Peyer's patch (tissue), 4 donors: Measurements from ENCODE around the gene PIP5KL1.

Source experiments
- CTCF ChIP-seq, 6 experiments: fragments of 450-650 bp in 4 of 6; fragments of 200-600 bp in 2 of 6; sonication (generic) in 1 of 6; IDR thresholded peaks; one replicate each; pipeline ENCODE4 v1.5.1; 2017 to 2019; ENCODE audit warnings: antibody characterized with exemption in 6 of 6, mild to moderate bottlenecking in 3 of 6, moderate library complexity in 1 of 6
- POLR2A ChIP-seq, 2 donors: fragments of 450-650 bp; IDR thresholded peaks; one replicate each; pipeline ENCODE4 v1.5.1; 2017; ENCODE audit warnings: antibody characterized with exemption in 2 of 2, mild to moderate bottlenecking in 2 of 2, moderate library complexity in 2 of 2

GRCh38 chr9:127873886-127874285 lies 56.7 kb downstream of the PIP5KL1 start:
- no peak for TF ChIP-seq CTCF (IDR thresholded peaks at IDR 0.05)
- no peak for TF ChIP-seq POLR2A (IDR thresholded peaks at IDR 0.05)
